Spleen (tissue), 7 donors: Measurements from ENCODE around the gene TSC22D2.

ENCODE experiments used
- POLR2A ChIP-seq, 3 donors: fragments of 450-650 bp; IDR thresholded peaks; one replicate each; pipeline ENCODE4 v1.5.1; 2017; ENCODE audit warnings: antibody characterized with exemption in 3 of 3, mild to moderate bottlenecking in 1 of 3
- POLR2AphosphoS5 ChIP-seq, 3 donors: sonication (generic); formaldehyde crosslinking; IDR thresholded peaks; one replicate each; pipeline ENCODE4 v1.5.1; 2017; ENCODE audit warnings: antibody characterized with exemption in 3 of 3
- TF ChIP-seq, protein P1 (sequence below), 11 experiments: fragments of 200-600 bp in 7 of 11; fragments of 450-650 bp in 4 of 11; sonication (generic) in 4 of 11; IDR thresholded peaks in 8 of 11; conservative IDR thresholded peaks in 3 of 11; 1 replicate in 7 of 11; 2 replicates in 4 of 11; pipeline versions ENCODE4 v1.4.0 to v1.8.0; 2016 to 2021; ENCODE audit warnings: antibody characterized with exemption in 11 of 11, inconsistent platforms in 4 of 11, mild to moderate bottlenecking in 1 of 11
- donor health status: DM: no; HTN: no; CAD: no; lungs with moderate emphysema.
- donor health status: DM: no; HTN: no; CAD: no.
- donor health status: DM: no; HTN: no; CAD: no.

DNA sequence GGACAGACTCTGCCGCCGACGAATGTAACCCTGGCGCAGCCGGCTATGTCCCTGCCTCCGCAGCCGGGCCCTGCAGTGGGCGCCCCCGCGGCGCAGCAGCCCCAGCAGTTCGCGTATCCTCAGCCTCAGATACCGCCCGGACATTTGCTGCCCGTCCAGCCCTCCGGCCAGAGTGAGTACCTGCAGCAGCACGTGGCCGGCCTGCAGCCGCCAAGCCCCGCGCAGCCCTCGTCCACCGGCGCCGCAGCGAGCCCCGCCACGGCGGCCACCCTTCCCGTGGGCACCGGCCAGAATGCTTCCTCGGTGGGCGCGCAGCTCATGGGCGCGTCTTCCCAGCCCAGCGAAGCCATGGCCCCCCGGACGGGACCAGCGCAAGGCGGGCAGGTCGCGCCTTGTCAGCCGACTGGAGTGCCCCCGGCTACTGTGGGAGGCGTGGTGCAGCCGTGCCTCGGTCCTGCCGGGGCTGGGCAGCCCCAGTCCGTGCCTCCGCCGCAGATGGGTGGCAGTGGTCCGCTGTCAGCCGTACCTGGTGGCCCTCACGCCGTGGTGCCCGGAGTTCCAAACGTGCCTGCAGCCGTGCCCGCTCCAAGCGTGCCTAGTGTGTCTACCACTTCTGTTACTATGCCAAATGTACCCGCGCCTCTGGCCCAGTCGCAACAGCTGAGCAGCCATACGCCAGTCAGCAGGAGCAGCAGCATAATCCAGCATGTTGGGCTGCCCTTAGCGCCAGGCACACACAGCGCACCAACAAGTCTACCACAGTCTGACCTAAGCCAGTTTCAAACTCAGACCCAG, 2.4 kb downstream of the TSC22D2 start:
- TF ChIP-seq, protein P1, sequence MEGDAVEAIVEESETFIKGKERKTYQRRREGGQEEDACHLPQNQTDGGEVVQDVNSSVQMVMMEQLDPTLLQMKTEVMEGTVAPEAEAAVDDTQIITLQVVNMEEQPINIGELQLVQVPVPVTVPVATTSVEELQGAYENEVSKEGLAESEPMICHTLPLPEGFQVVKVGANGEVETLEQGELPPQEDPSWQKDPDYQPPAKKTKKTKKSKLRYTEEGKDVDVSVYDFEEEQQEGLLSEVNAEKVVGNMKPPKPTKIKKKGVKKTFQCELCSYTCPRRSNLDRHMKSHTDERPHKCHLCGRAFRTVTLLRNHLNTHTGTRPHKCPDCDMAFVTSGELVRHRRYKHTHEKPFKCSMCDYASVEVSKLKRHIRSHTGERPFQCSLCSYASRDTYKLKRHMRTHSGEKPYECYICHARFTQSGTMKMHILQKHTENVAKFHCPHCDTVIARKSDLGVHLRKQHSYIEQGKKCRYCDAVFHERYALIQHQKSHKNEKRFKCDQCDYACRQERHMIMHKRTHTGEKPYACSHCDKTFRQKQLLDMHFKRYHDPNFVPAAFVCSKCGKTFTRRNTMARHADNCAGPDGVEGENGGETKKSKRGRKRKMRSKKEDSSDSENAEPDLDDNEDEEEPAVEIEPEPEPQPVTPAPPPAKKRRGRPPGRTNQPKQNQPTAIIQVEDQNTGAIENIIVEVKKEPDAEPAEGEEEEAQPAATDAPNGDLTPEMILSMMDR (IDR thresholded peaks at IDR 0.05 in 8 of 11, conservative IDR thresholded peaks at IDR 0.05 in 3 of 11), result no peak
- peak in 2 of 3 donors; percentile 19 to 40 for TF ChIP-seq POLR2AphosphoS5 (IDR thresholded peaks at IDR 0.05)
- no peak for TF ChIP-seq POLR2A (IDR thresholded peaks at IDR 0.05)
